ENCODE measurements around the gene GGT1.

The GGT1 gene

DNA sequence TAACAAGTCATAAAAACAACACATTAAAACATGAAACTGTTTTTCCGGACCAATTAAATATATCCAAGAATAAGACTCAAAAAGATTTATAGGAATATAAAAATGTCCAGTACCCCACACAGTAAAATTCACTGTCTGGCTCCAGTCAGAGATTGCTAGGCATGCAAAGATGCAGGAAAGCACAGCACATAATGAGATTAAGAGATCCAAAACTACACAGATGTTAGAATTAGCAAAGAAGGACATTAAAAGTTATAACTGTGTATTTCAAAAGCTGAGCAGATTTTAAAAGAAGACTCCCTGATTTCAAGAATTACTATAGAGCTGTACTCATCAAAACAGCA lies 23.8 kb upstream of the GGT1 start:
- Mint-ChIP-seq H3K36me3 (peaks cover 2% of the 10 kb centered on the region), H3K27ac (no peak overlapping the region), H3K27me3 (no peaks in the 10 kb centered on the region), H3K4me1 (peaks cover 8% of the 10 kb centered on the region), H3K9me3 (no peaks in the 10 kb centered on the region), H3K4me3 (no peak overlapping the region)

DNA sequence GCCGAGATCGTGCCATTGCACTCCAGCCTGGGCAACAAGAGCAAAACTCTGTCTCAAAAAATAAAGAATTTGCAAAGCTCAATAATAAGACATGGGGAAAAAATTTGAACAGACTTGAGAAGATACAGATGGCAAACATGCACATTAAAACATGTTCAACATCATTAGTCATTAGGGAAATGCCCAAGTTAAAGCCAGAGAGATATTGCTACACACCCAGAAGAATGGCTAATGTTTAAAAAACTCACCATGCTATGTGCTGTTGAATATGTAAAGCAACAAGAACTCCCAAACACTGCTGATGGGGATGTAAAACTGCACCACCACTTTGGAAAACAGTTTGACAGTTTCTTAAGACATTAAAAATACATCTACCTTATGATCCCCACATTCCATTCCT lies 22.7 kb upstream of the GGT1 start:
- H3K4me1 Mint-ChIP-seq = peaks cover 8% of the 10 kb centered on the region
- H3K4me3 Mint-ChIP-seq = no peak overlapping the region
- no peaks in the 10 kb centered on the region for H3K27me3 Mint-ChIP-seq
- no peak overlapping the region for H3K27ac Mint-ChIP-seq
- H3K36me3 Mint-ChIP-seq = no peaks in the 10 kb centered on the region
- no peaks in the 10 kb centered on the region for H3K9me3 Mint-ChIP-seq

DNA sequence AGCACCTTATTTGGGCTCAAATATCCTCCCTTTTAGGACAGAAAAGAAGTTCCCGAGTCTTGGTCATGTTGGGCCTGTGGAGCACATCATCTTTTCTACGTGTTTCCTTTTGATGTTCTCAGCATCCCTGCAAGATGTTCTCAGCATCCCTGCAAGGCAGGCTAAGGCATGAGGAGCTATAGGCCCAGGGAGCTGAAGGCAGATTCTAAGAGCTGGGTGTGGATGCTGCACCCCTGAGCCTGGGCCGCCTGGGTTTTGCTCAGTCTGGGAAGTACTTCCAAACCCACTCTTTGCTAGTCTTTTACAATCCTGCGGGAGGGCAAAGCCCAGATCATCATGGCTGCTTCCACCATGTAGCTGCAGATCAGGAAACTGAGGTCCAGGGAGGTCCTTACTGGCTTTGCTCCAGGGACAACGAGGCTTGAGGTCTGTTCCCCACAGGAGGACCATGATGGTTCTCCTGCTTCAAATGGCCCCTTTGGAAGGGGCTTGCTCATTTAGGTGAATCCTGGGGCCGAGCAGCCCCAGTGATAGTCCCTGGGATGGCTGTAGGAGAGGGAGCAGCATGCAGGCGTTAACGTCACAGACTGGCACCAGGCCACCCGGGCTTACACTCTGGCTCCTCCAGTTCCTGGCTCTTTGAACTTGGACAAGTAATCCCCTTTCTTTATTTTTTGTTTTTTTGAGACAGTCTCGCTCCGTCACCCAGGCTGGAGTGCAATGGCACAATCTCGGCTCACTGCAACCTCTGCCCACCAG lies 20.8 kb upstream of the GGT1 start:
- Mint-ChIP-seq H3K9me3 (no peaks in the 10 kb centered on the region), H3K36me3 (no peaks in the 10 kb centered on the region), H3K4me1 (peaks cover 8% of the 10 kb centered on the region), H3K27ac (no peak overlapping the region), H3K4me3 (no peak overlapping the region), H3K27me3 (no peaks in the 10 kb centered on the region)

DNA sequence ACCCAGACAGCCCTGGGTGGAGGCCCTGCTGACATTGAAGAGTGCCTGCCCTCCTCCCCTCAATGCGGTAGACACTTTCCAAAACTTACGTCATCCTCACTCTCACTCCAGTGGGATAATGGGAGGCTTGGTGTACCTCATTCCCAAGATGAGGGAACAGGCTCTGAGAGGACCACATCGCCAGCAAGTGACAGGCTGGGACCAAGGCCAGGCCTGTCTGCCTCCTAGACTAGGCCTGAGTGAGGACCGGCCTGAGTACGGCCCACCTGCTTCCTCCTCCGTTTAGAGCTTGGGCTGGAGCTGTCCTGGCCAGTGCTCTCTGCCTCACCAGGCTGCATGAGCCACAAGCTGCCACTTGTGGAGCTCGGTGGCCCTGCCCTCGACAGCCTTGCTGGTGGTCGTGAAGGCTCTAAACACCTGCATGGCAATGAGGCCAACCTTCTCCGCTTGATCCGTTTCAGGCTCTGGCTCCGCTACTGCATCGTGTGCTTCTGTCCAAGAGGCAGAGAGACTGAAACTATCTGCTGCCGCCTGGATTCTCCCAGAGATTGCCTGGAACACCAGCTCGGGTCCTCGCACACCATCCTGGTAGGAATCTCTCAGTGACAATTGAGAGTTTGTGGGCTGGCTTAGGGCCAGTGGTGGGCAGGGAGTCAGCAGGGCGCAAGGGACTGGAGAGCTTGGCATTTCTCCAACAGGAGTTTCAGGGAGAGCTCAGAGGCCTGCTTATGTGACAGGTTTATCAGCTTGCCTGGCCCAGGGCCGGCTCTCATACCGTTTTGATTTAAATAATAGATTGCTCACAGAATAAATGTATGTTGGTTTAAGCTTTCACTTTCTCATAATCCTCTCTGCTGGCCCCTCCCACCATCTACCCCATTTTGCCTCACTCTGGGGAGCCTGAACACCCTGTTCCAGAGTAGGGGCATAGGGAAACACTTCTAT lies 19.5 kb upstream of the GGT1 start:
- no peak overlapping the region for H3K27ac Mint-ChIP-seq
- no peaks in the 10 kb centered on the region for H3K36me3 Mint-ChIP-seq
- H3K9me3 Mint-ChIP-seq = no peaks in the 10 kb centered on the region
- H3K4me3 Mint-ChIP-seq = no peak overlapping the region
- peaks cover 4% of the 10 kb centered on the region for H3K4me1 Mint-ChIP-seq
- H3K27me3 Mint-ChIP-seq = no peaks in the 10 kb centered on the region

DNA sequence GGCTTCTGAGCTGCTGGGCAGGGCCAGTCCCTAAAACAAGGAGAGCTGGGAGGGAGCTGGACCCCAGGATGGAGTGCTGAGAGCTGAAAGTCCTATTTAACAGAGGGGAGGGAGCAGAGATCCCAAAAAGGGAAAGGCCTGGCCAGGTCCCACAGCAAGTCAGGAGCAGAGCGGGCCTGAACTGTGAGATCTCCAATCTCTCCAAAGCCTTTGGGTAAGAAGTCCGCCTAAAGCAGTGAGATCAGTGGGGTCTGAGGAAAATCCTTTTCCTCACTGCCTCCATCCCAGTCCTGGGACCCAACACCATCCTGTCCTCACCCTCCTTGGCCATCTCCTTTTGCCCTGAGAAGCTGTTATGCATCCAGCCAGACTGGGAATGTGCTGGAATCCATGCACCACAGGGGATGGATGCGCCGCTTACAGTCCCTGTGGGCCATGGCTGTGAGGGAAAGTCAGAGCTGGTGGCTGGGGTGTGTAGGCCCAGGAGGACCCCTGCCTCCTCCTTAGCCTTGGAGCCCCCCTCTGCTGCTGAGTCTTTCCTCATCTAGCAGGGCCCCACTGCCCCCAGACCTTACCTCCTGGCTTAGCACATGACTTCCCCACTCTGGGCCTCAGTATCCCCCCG lies 18.7 kb upstream of the GGT1 start:
- Mint-ChIP-seq H3K4me1 (no peaks in the 10 kb centered on the region), H3K9me3 (no peaks in the 10 kb centered on the region), H3K27me3 (no peaks in the 10 kb centered on the region), H3K4me3 (no peak overlapping the region), H3K27ac (no peak overlapping the region), H3K36me3 (no peaks in the 10 kb centered on the region)

GRCh38 chr22:24584871-24585411 lies 18.1 kb upstream of the GGT1 start:
- Mint-ChIP-seq H3K27ac (no peak overlapping the region), H3K4me3 (no peak overlapping the region), H3K4me1 (no peaks in the 10 kb centered on the region), H3K9me3 (no peaks in the 10 kb centered on the region), H3K27me3 (no peaks in the 10 kb centered on the region), H3K36me3 (no peaks in the 10 kb centered on the region)

DNA sequence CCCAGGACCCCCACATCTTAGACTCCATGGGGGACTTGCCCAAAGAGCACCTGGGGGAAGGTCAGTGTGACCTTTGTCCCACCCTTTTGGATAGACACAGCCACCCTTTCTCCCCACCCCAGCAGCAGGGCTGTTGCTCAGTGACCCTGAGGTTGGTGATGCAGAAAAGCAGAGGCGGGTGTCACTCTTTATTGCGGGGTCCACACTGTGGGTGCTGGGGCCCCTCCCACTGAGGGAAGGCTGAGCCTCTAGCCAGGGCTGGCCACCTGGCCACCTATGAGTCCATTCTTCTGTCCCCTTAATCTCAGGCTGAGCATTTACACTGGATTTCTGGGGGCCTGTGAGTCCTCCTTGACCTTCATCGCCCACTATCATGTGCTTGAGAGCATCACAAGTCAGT lies 17.5 kb upstream of the GGT1 start:
- Mint-ChIP-seq H3K27me3 (no peaks in the 10 kb centered on the region), H3K9me3 (no peaks in the 10 kb centered on the region), H3K4me3 (no peak overlapping the region), H3K4me1 (no peaks in the 10 kb centered on the region), H3K36me3 (no peaks in the 10 kb centered on the region), H3K27ac (no peak overlapping the region)

DNA sequence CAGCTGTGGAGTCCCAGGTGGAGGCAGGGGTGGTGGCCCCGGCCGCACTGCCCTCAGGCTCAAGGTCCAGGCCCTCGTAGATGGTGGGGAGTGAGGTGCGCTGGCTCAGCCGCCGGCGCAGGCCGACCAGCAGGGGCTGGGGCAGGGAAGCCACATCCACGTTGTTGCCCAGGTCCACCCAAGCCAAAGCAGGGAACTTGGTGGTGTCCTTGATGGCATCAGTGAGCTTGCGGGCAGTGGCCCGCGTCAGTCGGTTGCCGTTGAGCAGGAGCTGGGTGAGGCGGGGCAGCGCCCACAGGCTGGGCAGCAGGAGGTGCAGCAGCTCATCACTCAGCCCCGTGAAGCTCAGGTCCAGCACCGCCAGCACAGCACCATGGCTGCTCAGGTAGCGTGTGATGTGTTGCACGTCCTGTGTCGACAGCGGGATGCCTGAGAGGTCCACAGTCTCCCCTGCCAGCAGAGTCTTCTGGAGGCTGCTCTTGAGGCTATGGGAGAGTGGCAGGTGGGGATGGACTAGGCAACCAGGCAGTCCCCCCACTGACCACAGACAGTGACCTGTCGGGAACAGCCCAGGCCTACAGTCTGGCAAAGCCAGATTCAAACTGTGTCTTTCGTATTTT lies 17.0 kb upstream of the GGT1 start:
- Mint-ChIP-seq H3K27ac (no peak overlapping the region), H3K4me1 (no peaks in the 10 kb centered on the region), H3K27me3 (no peaks in the 10 kb centered on the region), H3K4me3 (no peak overlapping the region), H3K36me3 (no peaks in the 10 kb centered on the region), H3K9me3 (no peaks in the 10 kb centered on the region)

GRCh38 chr22:24587251-24587650 lies 15.7 kb upstream of the GGT1 start:
- Mint-ChIP-seq H3K27me3 (no peaks in the 10 kb centered on the region), H3K27ac (no peak overlapping the region), H3K4me1 (peaks cover 2% of the 10 kb centered on the region), H3K4me3 (no peak overlapping the region), H3K36me3 (no peaks in the 10 kb centered on the region), H3K9me3 (no peaks in the 10 kb centered on the region)

GRCh38 chr22:24587948-24588347 lies 15.0 kb upstream of the GGT1 start:
- Mint-ChIP-seq H3K36me3 (no peaks in the 10 kb centered on the region), H3K4me1 (peaks cover 5% of the 10 kb centered on the region), H3K27ac (no peak overlapping the region), H3K4me3 (no peak overlapping the region), H3K27me3 (peaks cover 1% of the 10 kb centered on the region), H3K9me3 (no peaks in the 10 kb centered on the region)

- H3K27ac Mint-ChIP-seq = no peak overlapping the region
- H3K4me3 Mint-ChIP-seq = no peak overlapping the region
These were observed 14.6 kb upstream of the GGT1 start for GRCh38 chr22:24588381-24588756.

GRCh38 chr22:24588757-24589481 lies 14.1 kb upstream of the GGT1 start:
- Mint-ChIP-seq H3K36me3 (no peaks in the 10 kb centered on the region), H3K9me3 (no peaks in the 10 kb centered on the region), H3K27ac (no peak overlapping the region), H3K27me3 (peaks cover 1% of the 10 kb centered on the region), H3K4me3 (no peak overlapping the region), H3K4me1 (peaks cover 5% of the 10 kb centered on the region)

More at GRCh38 chr22:24588381-24588756, 14.6 kb upstream of the GGT1 start:
- Mint-ChIP-seq H3K9me3 (no peaks in the 10 kb centered on the region), H3K27me3 (peaks cover 1% of the 10 kb centered on the region), H3K36me3 (no peaks in the 10 kb centered on the region), H3K4me1 (peaks cover 5% of the 10 kb centered on the region)

- Mint-ChIP-seq H3K9me3 (no peaks in the 10 kb centered on the region), H3K4me3 (no peak overlapping the region), H3K27ac (no peak overlapping the region), H3K27me3 (peaks cover 1% of the 10 kb centered on the region), H3K4me1 (peaks cover 5% of the 10 kb centered on the region), H3K36me3 (no peaks in the 10 kb centered on the region)
These were observed 13.4 kb upstream of the GGT1 start for GRCh38 chr22:24589518-24590030.

DNA sequence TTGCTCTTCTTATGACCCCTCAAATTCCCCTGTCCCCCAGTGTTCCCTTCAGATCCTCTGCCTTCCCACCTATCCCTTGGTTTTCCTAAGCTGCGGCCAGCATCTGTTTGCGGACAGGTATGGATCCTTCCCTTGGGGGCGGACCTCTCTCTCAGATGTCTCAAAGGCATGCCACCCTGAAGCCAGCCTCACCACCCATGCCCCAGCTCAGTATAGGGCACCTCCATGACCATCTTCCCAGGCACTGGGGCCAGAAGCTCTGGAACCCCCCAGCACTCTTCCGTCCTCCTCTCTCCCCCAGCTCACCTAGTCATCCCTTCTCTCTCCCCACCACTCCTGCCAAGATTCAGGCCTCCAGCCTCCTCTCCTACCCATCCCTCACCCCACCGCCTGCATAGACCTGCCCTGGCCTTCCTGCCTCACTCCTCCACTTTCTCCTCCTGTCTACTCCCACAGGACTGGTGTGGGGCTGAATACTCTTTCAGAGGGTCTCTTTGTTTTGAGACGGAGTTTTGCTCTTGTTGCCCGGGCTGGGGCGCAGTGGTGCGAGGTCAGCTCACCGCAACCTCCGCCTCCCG lies 12.3 kb upstream of the GGT1 start:
- Mint-ChIP-seq H3K9me3 (no peaks in the 10 kb centered on the region), H3K4me3 (no peak overlapping the region), H3K36me3 (no peaks in the 10 kb centered on the region), H3K27me3 (peaks cover 1% of the 10 kb centered on the region), H3K27ac (no peak overlapping the region), H3K4me1 (peaks cover 5% of the 10 kb centered on the region)

Data from activated naive CD4-positive, alpha-beta T cell treated with anti-CD3 and anti-CD28 coated beads, Interleukin-2, amount 50 U/mL, for 24 hours (primary cell).